HG03575 (cell line): ENCODE results near the gene SMIM27.
"Not testable (repeated sequence)": the region's sequence is repeated elsewhere in the genome, so short reads cannot be mapped to it uniquely, and the experiment has no call there.

ENCODE experiments used
- ATAC-seq: cut with Tn5 transposase; IDR thresholded peaks from one replicate; pipeline ENCODE4 v1.9.1; 2021; ENCODE audit not compliant: unreplicated experiment, insufficient number of reproducible peaks, low FRiP score; ENCODE audit errors: extremely low read depth

SMIM27 gene

GRCh38 chr9:32589083-32589723 lies 37.1 kb downstream of the SMIM27 start:
- ATAC-seq: no peak

DNA sequence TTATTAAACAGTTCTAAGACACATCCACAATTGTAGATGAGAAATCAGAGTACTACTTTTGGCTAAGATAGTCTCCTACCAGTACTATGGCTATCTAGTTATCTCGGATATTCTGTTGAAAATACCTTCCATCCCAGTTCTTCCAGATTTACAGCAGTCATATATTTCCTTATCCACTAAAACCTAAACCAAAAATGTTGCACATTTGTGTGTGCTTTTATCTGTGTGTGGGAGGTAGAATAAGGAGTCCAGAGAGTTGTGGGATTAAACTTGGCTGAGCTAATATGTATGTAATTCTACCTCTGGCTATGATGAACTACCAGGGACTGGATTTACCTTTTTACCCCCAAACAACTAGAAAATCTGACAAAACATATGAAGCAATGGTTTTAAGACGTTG lies 38.3 kb downstream of the SMIM27 start:
- no peak for ATAC-seq

DNA sequence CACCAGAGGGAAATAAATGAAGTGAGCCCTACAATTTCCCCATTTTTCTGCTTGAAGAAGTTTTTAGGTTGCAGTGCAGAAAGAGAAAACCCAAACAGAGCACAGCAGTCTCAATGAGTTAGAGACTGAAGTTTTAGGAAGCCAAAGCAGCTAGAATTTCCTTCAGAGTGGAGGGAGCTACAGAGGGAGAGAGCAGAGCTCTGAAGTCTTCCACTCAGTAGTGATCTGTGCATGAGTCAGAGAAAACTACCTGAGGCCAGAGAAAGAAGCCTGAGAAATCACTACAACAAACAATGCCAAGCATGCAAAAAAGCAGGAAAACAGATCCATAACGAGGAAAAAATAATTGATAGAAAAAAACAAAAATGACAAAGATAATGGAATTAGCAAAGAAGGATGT lies 38.8 kb downstream of the SMIM27 start:
- no peak for ATAC-seq

- no peak for ATAC-seq
These were observed 44.2 kb downstream of the SMIM27 start for GRCh38 chr9:32596096-32596865.

DNA sequence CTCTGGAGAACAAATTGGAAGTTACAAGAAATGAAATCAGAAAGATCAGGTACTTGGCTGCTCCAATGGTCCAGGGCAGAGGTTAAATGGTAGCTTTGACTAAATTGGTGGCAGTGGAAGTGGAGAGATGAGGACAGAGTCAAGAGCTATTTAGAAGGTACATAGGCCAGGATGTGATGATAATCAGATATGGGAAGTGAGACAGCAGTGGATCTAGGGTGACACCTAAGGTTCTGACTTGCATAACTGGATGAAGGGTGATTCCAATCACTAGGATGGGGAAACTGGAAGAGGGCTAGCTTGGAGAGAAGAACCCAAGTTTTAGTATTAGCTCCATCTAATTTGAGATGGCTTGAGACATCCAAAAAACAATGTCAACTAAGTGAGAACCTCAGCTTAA lies 44.8 kb downstream of the SMIM27 start:
- no peak for ATAC-seq

DNA sequence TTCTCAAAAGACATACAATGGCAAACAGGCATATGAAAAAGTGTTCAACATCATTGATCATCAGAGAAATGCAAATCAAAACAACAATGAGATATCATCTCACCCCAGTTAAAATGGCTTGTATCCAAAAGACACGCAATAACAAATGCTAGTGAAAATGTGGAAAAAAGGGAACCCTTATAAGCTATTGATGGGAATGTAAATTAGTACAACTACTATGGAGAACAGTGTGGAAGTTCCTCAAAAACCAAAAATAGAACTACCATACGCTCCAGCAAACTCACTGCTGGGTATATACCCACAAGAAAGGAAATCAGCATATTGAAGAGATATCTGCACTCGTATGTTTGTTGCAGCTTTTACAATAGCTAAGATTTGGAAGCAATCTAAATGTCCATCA lies 46.9 kb downstream of the SMIM27 start:
- not testable (repeated sequence) for ATAC-seq
